ENCODE data around the gene THSD7A.
A peak's percentile ranks its signal among the peaks of the same experiment; 100 is the strongest.

THSD7A gene

GRCh38 chr7:11831156-11831735, 752 bp downstream of the THSD7A start:
- TF ChIP-seq CTCF (IDR thresholded peaks at IDR 0.05; ENCODE audit: insufficient read depth, low read depth, low read length, missing control alignments) = no peak
- peak overlapping the region; percentile 3; the same call in 1 of the 2 replicates for H3K4me3 ChIP-seq (ENCODE audit: low read depth, low read length)
- no peak for DNase-seq (ENCODE audit: low read depth)

DNA sequence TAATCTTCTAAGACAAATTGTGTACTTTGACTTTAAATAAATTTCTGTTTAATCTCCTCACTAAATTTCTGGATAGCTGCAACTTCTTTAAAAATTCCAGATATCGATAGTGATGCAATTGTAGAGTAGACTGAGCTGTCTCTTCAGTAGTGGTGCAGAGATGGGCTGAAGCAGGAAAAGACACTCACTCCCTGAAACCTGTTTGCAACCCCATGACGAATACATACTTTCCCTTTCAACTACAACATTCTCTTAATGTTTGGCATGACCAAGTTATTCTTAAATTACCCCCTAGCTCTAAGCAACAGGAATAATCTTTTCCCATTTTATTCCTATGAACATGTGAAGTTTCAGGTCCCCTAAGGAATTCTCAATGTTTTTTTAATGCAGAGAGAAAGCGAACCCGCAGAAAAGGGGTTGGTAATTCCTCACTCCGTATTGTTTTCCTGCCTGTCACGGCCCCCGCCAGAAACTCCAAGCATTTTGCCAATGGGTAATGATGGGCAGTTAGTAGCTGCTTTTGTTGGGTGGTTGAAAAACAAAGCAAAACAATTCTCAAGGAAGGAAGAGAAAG, 1.3 kb downstream of the THSD7A start:
- no peak for DNase-seq (ENCODE audit: low read depth)
- TF ChIP-seq CTCF (IDR thresholded peaks at IDR 0.05; ENCODE audit: insufficient read depth, low read depth, low read length, missing control alignments) = no peak
- H3K4me3 ChIP-seq (ENCODE audit: low read depth, low read length) = peak overlapping the region; percentile 3; the same call in 1 of the 2 replicates

DNA sequence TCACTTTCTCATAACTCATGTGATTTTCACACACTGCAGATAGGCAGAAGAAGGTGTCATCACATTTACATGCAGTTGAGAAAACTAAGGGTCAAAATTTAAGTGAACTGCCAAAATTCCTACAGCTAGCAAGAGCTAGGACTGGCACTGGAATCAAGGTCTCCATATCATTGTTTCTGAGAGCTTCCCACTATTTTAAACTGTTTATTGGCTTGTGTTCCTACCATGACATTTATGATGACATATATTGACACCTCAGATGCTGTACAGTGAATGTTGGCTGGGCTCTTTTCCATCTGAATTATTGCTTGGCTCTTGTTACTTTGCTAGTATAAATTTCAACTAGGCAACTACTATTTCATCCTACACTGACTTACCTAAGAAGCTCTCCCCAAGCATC, 2.0 kb downstream of the THSD7A start:
- H3K4me3 ChIP-seq (ENCODE audit: low read depth, low read length) = no peak overlapping the region
- TF ChIP-seq CTCF (IDR thresholded peaks at IDR 0.05; ENCODE audit: insufficient read depth, low read depth, low read length, missing control alignments) = no peak
- DNase-seq (ENCODE audit: low read depth) = no peak

DNA sequence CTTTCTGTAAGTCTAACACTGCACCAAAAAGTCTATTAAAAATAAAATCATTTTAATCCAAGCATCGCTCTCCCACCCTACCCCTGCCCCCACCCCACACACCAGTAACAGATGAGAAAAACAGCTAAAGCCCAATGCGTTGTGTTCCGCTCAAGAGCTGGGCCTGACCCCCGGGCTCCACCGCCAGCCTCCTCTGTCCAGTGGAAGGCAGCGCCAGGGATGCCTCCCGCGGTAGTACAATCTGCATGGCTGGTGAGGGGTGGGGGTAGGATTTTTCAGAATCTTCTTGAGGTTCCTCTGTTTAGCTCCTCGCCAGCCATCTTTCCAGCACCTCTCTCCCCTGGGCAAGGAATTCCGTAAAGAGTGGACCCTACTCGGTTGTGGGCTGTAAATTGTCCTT, 12.1 kb downstream of the THSD7A start:
- no peak for TF ChIP-seq CTCF (IDR thresholded peaks at IDR 0.05; ENCODE audit: insufficient read depth, low read depth, low read length, missing control alignments)
- DNase-seq (ENCODE audit: low read depth) = no peak

DNA sequence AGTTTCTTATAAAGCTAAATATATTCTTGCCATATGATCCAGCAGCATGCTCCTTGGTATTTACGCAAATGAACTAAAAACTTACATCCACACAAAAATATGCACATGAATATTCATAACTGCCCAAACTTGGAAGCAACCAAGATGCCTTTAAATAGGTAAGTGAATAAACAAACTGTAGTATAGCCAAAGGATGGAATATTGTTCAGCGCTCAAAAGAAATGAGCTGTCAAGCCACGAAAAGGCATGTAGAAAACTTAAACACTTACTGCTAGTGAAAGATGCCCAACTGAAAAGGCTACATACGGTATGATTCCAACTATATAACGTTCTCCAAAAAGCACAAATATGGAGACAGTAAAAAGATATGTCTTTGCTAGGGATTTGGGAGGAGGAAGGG, 12.7 kb downstream of the THSD7A start:
- H3K4me3 ChIP-seq (ENCODE audit: low read depth, low read length) = no peak overlapping the region
- no peak for TF ChIP-seq CTCF (IDR thresholded peaks at IDR 0.05; ENCODE audit: insufficient read depth, low read depth, low read length, missing control alignments)
- DNase-seq (ENCODE audit: low read depth) = no peak

More for the DNA sequence above, 12.1 kb downstream of the THSD7A start:
- no peak overlapping the region for H3K4me3 ChIP-seq (ENCODE audit: low read depth, low read length)

GRCh38 chr7:11818281-11818680, 13.7 kb downstream of the THSD7A start:
- TF ChIP-seq CTCF (IDR thresholded peaks at IDR 0.05; ENCODE audit: insufficient read depth, low read depth, low read length, missing control alignments) = no peak
- DNase-seq (ENCODE audit: low read depth) = no peak

More at GRCh38 chr7:11818281-11818680, 13.7 kb downstream of the THSD7A start:
- no peak overlapping the region for H3K4me3 ChIP-seq (ENCODE audit: low read depth, low read length)

All from GM12865 (cell line).